BJ (cell line): Measurements from ENCODE around the gene SATL1. TPM values are rescaled to one million over a fixed set of nuclear protein-coding genes. Genes with fewer than 3 reads are reported as not detected.

Experiments
- CTCF ChIA-PET: fragments of 350-600 bp; formaldehyde crosslinking; extraction: SDS; loops from one replicate; lab custom pipeline; 2021; ENCODE audit warnings: antibody characterized with exemption, inconsistent platforms; lab: Yijun Ruan, JAX
- POLR2A ChIA-PET: fragments of 300-600 bp; sonication (Branson Sonifier 250); formaldehyde crosslinking; extraction: SDS; loops from one replicate; lab custom pipeline; 2021; ENCODE audit warnings: antibody characterized with exemption; lab: Charles Lee
- DNase-seq: peaks from one replicate; pipeline ENCODE4 v3.0.0-alpha.2; 2011; ENCODE audit warnings: low read depth
- H3K27me3 ChIP-seq: 2 replicates; pipeline ENCODE4 v1.6.0; 2011; ENCODE audit warnings: low read length; ENCODE audit not compliant: control insufficient read depth, insufficient read depth
- H3K36me3 ChIP-seq: 2 replicates; pipeline ENCODE4 v1.5.1; 2011; ENCODE audit warnings: low read length; ENCODE audit not compliant: control insufficient read depth, insufficient read depth
- H3K4me3 ChIP-seq: 2 replicates; pipeline ENCODE4 v1.5.1; 2011; ENCODE audit warnings: low read depth, mild to moderate bottlenecking, control low read depth, low read length
- polyA plus RNA-seq: library from polyadenylated mRNA; depleted of rRNA; stranded (reverse); fragments of >200 nt; gene quantifications from 2 replicates; pipeline ENCODE4 v1.2.3, GENCODE V29; 2011
- TF ChIP-seq, protein P1 (sequence below): IDR thresholded peaks from 2 replicates; pipeline ENCODE4 v1.5.1; 2011; ENCODE audit warnings: low read depth, mild to moderate bottlenecking, control low read depth, inconsistent platforms, low read length, moderate library complexity; ENCODE audit not compliant: insufficient read depth

Gene SATL1
- polyA plus RNA-seq, 1 experiment: not detected

GRCh38 chrX:85136409-85136808 lies 107.2 kb downstream of the SATL1 start:
- Histone ChIP-seq H3K27me3 (no peaks in the 10 kb centered on the region), H3K36me3 (no peaks in the 10 kb centered on the region), H3K4me3 (no peak overlapping the region)
- DNase-seq: no peak
- TF ChIP-seq, protein P1, sequence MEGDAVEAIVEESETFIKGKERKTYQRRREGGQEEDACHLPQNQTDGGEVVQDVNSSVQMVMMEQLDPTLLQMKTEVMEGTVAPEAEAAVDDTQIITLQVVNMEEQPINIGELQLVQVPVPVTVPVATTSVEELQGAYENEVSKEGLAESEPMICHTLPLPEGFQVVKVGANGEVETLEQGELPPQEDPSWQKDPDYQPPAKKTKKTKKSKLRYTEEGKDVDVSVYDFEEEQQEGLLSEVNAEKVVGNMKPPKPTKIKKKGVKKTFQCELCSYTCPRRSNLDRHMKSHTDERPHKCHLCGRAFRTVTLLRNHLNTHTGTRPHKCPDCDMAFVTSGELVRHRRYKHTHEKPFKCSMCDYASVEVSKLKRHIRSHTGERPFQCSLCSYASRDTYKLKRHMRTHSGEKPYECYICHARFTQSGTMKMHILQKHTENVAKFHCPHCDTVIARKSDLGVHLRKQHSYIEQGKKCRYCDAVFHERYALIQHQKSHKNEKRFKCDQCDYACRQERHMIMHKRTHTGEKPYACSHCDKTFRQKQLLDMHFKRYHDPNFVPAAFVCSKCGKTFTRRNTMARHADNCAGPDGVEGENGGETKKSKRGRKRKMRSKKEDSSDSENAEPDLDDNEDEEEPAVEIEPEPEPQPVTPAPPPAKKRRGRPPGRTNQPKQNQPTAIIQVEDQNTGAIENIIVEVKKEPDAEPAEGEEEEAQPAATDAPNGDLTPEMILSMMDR: no peak
- POLR2A ChIA-PET: no interaction called here
- CTCF ChIA-PET: no interaction called here

- ChIA-PET POLR2A (no interaction called here), CTCF (no interaction called here)
- H3K27me3 ChIP-seq: no peaks in the 10 kb centered on the region
- H3K4me3 ChIP-seq: no peak overlapping the region
- DNase-seq: no peak
- H3K36me3 ChIP-seq: no peaks in the 10 kb centered on the region
- TF ChIP-seq, protein P1: no peak
Measured at GRCh38 chrX:85115252-85115651, 128.3 kb downstream of the SATL1 start.

GRCh38 chrX:85114776-85115175 lies 128.8 kb downstream of the SATL1 start:
- ChIA-PET POLR2A (no interaction called here), CTCF (no interaction called here)
- TF ChIP-seq, protein P1: no peak
- no peak for DNase-seq
- no peaks in the 10 kb centered on the region for H3K27me3 ChIP-seq
- H3K4me3 ChIP-seq: no peak overlapping the region
- no peaks in the 10 kb centered on the region for H3K36me3 ChIP-seq

DNA sequence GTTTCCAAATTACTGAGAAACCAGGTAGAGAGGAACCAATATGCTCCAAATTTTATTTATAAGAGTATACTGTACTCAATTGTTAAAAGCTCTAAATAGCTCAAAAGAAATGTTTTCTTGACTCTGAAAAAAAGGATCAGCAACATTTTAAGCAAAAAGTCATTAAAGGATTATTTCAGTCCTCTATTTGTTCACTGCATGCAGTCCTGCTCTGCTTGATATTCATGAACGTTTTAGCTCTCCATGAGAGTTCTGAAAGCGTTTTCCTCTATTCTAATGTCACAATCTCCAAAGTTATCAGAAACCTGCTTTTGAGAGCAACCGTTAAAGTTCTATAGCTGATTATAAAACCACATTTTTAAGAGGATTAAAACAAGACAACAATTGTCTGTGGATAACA lies 129.4 kb downstream of the SATL1 start:
- Histone ChIP-seq H3K27me3 (no peaks in the 10 kb centered on the region), H3K4me3 (no peak overlapping the region), H3K36me3 (no peaks in the 10 kb centered on the region)
- ChIA-PET CTCF (no interaction called here), POLR2A (no interaction called here)
- no peak for DNase-seq
- TF ChIP-seq, protein P1: no peak

GRCh38 chrX:85113746-85114145 lies 129.8 kb downstream of the SATL1 start:
- TF ChIP-seq, protein P1: no peak

More at GRCh38 chrX:85113746-85114145, 129.8 kb downstream of the SATL1 start:
- ChIA-PET POLR2A (no interaction called here), CTCF (no interaction called here)
- H3K36me3 ChIP-seq: no peaks in the 10 kb centered on the region
- H3K27me3 ChIP-seq: no peaks in the 10 kb centered on the region
- no peak for DNase-seq
- H3K4me3 ChIP-seq: no peak overlapping the region
